ENCODE results near the gene MYO1D. TPM values are rescaled to one million over a fixed set of nuclear protein-coding genes. Genes with fewer than 3 reads are reported as not detected.

Gene MYO1D
- total RNA-seq, 4 donors from 2014 or later = 46.3 to 139 (median 80.0) TPM

- no peak for TF ChIP-seq CTCF (IDR thresholded peaks at IDR 0.05; ENCODE audit: low read depth)
Measured at GRCh38 chr17:32484628-32485027, 392.3 kb downstream of the MYO1D start.

GRCh38 chr17:32484041-32484461 is 392.9 kb downstream of the MYO1D start:
- no peak for TF ChIP-seq CTCF (IDR thresholded peaks at IDR 0.05; ENCODE audit: low read depth)

- TF ChIP-seq CTCF (IDR thresholded peaks at IDR 0.05; ENCODE audit: low read depth) = no peak
Measured at GRCh38 chr17:32483451-32484019, 393.4 kb downstream of the MYO1D start.

- no peak for TF ChIP-seq CTCF (IDR thresholded peaks at IDR 0.05; ENCODE audit: low read depth)
Measured at GRCh38 chr17:32482568-32483320, 394.2 kb downstream of the MYO1D start.

- no peak for TF ChIP-seq CTCF (IDR thresholded peaks at IDR 0.05; ENCODE audit: low read depth)
Measured at GRCh38 chr17:32481193-32481592, 395.7 kb downstream of the MYO1D start.

GRCh38 chr17:32479074-32479617 is 397.8 kb downstream of the MYO1D start:
- TF ChIP-seq CTCF (IDR thresholded peaks at IDR 0.05; ENCODE audit: low read depth) = no peak

GRCh38 chr17:32477220-32477619 is 399.7 kb downstream of the MYO1D start:
- no peak for TF ChIP-seq CTCF (IDR thresholded peaks at IDR 0.05; ENCODE audit: low read depth)
